ENCODE results near the gene SMC1B.
A peak's percentile ranks its signal among the peaks of the same experiment; 100 is the strongest.
"Not testable (repeated sequence)": the region's sequence is repeated elsewhere in the genome, so short reads cannot be mapped to it uniquely, and the experiment has no call there.

SMC1B gene

DNA sequence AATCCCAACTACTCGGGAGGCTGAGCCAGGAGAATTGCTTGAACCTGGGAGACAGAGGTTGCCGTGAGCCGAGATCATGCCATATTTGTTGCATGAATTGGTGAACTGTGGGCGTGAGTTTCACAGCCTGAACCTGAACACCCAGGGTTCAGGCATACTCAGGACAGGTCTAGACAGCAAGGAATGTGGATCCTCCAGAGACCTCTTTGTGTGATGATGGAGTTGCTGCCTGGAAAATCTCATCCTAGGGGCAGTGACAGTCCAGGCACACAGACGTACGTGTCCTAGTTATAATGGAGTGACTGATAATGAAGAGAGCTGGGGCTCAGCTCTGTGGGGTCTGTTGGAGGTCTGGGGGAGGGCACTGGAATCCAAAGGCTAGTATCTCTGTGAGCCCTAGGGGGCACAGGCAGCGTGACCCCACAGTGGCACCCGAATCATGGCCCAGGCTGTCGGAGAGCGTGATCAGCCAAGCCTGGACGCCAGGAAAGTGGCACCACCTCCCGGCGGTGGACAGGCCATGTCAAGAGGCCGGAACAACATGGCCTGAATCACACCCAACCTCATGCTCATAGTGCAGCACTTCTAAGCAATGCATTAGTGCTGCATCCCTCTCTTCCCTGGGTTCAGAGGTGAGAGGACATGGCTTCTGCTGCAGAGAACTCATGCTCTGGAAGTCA is 31.8 kb upstream of the SMC1B start:
- no peak for DNase-seq

GRCh38 chr22:45444168-45444567 is 30.8 kb upstream of the SMC1B start:
- no peak for DNase-seq

DNA sequence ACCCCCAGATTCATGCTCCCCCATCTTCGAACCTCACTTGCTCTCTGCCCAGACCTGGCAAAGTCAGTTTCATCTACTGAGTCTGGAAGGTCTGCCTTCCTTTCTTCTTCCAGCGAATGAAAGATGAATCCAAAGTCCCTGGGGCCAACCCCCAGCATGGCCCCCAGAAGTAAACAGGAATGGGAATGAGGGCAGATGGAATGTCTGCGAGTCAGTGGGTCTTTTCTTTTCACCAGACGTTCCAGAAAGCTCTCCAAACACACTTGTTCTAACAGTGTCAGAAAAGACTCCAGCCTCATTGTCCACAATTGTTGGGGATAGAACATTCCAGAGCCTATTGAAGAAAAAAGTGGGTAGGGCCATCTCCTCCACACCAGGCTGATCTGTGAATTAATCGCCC is 28.7 kb upstream of the SMC1B start:
- DNase-seq = no peak

GRCh38 chr22:45441138-45441537 is 27.7 kb upstream of the SMC1B start:
- peak; percentile 52 for DNase-seq

GRCh38 chr22:45440688-45441087 is 27.3 kb upstream of the SMC1B start:
- not testable (repeated sequence) for DNase-seq

DNA sequence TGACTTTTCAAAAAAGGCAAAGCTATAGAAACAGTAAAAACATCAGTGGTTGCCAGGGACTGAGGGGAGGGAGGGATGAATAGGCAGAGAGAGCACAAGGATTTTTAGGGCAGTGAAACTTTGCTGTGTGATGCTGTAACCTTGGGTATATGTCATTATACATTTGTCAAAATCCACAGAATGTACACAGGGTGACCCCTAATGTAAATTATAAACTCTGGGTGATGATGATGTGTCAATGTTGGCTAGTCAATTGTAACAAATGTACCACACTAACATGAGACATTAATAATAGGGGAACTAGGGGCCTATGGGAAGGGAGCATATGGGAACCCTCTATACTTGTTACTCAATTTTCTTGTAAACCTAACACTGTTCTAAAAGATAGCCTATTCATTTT is 24.9 kb upstream of the SMC1B start:
- DNase-seq = no peak

GRCh38 chr22:45436871-45437517 is 23.6 kb upstream of the SMC1B start:
- DNase-seq = not testable (repeated sequence)

DNA sequence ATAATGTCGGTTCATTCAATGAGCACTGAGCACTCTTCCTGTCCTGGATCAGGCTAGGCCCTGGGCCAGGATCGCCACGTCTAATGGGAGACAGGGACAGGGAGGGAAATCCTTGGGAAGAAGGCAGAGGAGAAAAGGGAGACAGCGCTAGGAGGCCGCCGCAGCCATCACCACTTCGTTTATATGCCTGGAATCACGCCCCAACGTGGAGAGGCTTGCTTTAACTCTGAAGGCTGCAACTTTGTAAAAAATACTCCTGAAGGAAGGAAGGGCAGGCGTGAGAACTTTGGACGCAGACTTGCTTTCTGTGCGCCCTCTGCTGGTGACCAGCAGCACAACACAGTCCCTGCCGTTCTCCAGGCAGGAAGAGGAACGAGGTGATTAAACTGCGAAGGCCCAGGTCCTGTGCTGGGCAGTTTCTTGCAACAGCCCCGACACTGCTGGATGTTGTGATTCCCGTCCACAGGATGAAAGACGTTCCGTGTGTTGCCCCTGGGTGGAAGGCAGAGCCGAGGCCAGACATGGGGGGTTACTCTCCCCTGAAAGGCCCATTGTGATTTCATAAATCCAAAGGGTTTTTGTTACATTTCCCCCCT is 22.2 kb upstream of the SMC1B start:
- DNase-seq = peak; percentile 77

DNA sequence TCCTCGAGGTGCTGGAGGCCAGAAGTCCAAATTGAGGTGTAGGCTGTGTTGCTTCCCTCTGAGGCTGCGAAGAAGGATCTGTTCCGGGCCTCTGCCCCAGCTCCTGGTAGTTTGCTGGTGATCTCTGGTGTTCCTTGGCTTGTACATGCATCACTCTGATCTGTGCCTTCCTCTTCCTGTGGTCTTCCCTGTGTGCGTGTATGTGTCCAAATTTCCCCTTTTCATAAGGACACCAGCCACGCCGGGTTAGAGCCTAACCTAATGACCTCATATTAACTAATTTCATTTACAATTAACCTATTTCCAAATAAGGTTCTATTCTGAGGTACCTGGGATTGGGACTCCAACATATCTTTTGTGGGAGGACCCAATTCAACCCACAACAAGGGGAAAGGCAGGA is 21.6 kb upstream of the SMC1B start:
- DNase-seq = no peak

DNA sequence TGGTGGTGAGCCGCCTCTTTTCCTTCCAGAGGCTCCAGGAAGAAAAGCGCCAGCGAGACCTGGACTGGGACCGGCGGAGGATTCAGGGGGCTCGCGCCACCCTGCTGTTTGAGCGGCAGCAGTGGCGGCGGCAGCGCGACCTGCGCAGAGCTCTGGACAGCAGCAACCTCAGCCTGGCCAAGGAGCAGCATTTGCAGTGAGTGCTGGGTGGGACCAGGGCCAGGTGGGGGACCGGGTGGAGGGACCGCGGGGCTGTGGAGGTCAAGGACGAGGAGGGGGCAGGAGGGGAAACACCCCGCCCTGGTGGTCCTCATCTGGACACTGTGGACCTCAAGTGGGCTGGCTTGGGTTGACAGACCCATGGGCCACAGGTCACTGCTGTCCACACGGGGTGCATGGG is 17.5 kb upstream of the SMC1B start:
- DNase-seq = no peak

GRCh38 chr22:45429981-45430775 is 16.8 kb upstream of the SMC1B start:
- no peak for DNase-seq

GRCh38 chr22:45429424-45429823 is 16.0 kb upstream of the SMC1B start:
- no peak for DNase-seq

- no peak for DNase-seq
Measured at GRCh38 chr22:45428391-45429385, 15.3 kb upstream of the SMC1B start.

GRCh38 chr22:45427114-45427513 is 13.7 kb upstream of the SMC1B start:
- DNase-seq = no peak

- no peak for DNase-seq
Measured at GRCh38 chr22:45426387-45426786, 13.0 kb upstream of the SMC1B start.

DNA sequence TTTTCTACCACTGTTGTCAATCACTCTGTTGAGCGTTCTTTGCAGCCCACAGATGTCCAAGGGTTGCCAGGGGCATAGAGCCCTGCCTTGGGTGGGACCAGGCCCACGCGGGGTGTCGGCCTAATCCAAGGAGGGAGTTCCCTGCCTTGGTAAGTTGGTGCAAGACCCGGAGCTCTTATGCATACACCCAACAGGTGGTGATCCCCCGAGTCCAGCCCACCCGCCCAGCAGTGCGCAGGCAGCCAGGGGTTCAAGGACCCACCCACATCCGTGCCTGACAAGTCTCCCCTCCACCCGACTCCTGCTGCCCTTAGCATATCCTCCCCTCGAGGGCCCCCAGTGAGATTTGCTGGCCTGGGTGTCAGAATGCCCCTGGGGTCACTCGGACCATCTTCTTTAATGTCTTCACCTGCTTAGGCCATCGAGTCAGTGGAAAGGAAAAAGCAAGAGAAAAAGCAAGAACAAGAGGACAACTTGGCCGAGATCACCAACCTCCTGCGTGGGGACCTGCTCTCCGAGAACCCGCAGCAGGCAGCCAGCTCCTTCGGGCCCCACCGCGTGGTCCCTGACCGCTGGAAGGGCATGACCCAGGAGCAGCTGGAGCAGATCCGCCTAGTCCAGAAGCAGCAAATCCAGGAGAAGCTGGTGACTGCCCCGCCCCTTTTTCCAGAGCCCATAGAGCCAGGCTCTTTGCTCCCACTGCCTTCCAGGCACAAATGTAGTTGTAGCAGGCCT is 12.3 kb upstream of the SMC1B start:
- DNase-seq = no peak

DNA sequence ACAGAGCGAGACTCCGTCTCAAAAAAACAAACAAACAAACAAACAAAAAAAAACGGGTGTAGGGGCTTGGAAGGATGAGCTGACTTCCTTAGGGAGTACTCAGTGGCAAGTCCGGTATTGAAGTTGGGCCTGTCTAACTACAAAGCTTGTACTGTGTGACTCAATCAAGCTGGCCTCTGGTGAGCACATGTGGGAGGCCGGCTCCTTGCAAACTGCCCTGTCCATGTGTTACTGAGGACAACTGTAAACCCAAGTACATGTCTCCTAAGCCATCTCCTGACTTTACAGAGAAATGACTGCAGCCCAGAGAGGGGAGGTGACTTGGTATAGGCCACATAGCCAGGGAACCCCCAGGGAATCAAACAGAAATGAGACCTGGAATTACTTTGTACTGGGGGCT is 11.7 kb upstream of the SMC1B start:
- no peak for DNase-seq

GRCh38 chr22:45424241-45424731 is 10.9 kb upstream of the SMC1B start:
- no peak for DNase-seq

- no peak for DNase-seq
Measured at GRCh38 chr22:45423524-45423923, 10.1 kb upstream of the SMC1B start.

DNA sequence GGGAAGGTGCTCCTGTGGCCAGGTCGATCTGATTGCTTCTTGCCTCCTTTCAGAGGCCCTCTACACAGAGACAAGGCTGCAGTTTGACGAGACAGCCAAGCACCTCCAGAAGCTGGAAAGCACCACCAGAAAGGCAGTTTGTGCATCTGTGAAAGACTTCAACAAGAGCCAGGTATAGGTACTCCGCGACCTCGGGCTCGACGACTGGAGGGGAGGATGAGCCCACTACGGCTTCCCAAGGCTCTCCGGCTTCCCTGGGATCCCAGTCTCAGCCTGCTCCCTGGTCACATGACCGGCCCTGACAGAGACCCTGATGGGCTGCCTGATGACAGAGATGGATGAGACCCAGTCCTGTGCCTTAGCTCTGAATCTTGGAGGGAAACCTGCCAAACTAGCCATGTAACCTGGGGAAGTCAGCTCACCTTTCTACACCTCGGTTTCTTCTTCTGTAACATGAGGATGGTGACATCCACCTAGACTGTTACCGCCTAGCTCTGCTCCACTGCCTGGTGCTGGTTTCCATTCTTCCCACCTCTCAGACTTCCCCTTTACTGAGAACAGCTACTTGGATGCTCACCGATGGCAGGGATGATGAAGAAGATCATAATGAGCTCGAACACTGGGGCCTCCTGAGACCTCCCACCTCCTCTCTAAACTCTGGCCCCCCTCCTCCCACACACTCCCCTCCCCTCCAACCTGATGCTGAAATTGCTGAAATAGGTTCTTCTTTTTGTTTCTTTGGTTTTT is 9.0 kb upstream of the SMC1B start:
- DNase-seq = no peak

All from right kidney (tissue), 1 donor.